HG03558 (cell line): ENCODE data around the gene PPT1.
"Not testable (repeated sequence)": the region's sequence is repeated elsewhere in the genome, so short reads cannot be mapped to it uniquely, and the experiment has no call there.

Experiments used
- ATAC-seq: cut with Tn5 transposase; IDR thresholded peaks from one replicate; pipeline ENCODE4 v1.9.1; 2021; ENCODE audit warnings: moderate number of reproducible peaks; ENCODE audit not compliant: unreplicated experiment; ENCODE audit errors: extremely low read depth

PPT1 gene

DNA sequence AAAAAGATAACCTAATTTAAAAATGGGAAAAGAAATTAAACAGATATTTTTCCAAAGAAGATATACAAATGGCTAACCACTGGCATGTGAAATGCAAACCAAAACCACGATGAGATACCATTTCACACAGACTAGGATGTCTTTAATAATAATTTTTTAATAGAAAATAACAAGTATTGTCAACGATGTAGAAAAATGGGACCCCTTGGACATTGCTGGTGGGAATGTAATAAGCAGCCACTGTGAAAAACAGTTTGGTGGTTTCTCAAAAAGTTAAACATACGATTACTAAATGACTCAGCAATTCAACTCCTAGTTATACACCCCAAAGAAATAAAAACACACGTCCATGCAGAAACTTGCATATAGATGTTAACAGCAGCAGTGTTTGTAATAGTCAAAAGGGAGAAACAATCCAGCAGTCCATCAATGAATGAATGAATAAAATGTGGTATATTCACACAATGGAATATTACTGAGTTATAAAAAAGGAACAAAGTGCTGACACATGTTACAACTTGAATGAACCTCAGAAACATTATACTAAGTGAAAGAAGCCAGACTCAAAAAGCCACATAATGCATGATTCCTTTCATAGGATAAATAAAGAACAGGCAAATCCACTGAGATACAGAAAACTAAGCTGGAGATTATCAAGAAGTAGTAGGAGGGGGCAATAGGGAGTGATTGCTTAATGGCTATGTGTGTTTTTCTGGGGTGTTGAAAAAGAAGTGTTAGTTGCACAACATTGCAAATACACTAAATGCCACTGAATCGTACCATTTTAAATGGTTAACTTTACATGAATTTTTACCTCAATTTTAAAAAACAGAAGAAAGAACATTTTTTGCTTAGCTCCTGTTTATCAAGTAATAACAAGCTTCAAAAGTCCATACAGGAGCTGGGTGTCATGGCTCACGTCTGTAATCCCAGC lies 4.1 kb downstream of the PPT1 start:
- no peak for ATAC-seq

DNA sequence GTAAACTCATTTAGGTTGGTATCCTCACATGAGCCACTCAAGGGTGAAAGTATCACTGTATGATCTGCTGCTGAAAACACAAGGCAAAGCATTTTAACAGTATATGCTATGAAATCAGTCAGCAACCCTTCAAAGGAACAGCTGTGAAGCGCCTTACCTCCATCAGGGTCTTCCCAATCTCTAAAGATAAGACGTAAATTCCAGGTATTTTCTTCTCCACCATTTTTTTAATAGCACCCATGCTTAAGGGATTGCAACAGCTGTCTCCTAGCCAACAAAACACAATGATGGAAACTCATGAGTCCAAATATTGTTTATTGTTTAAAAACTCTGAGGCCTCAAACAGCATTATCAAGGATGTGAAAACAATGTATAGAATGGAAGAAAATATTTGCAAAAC lies 4.8 kb downstream of the PPT1 start:
- ATAC-seq: no peak

DNA sequence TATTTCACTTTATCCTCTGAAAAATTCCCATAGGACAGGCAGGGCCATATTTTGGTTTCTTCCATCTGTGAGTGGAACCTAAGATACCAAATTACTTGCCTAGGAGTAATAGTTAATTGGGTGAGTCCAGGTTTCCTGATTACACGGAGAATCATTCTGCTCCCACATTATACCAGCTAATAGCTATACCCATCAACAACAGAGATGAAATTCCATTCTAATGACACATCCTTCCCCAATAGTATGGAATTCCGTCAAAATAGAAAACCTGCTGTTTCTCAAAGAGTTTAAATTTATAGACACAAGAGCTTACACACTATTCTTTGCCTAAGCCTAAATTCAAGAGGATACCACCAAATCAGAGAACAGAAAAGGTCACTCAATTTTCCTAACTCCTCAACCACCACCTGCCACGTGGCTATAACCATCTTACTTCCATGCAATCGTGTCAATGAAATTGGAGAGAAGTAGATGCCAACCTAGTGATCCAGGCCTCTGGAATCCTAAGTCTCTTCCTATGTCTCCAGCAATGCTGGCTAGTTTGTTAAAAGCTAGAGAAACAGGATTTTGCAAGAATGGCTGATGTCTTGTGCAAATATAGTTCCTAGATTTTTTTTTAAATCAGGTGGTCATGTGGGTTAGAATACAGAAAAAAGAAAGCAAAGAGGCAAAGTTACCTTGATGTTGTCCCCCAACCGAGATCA lies 6.2 kb downstream of the PPT1 start:
- no peak for ATAC-seq

DNA sequence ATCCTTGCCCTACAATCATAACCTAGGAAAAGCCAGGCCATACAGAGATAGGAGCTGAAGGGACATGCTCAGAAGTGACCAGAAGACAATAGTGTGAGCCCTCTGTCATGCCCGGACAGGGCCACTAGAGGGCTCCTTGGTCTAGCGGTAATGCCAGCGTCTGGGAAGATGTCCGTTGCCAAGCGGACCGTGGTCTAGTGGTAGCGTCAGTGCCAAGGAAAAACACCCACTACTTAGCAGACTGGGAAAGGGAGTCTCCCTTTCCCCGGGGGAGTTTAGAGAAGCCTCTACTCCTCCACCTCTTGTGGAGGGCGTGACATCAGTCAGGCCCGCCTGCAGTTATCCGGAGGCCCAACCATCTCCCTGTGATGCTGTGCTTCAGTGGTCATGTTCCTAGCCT lies 12.3 kb downstream of the PPT1 start:
- not testable (repeated sequence) for ATAC-seq

DNA sequence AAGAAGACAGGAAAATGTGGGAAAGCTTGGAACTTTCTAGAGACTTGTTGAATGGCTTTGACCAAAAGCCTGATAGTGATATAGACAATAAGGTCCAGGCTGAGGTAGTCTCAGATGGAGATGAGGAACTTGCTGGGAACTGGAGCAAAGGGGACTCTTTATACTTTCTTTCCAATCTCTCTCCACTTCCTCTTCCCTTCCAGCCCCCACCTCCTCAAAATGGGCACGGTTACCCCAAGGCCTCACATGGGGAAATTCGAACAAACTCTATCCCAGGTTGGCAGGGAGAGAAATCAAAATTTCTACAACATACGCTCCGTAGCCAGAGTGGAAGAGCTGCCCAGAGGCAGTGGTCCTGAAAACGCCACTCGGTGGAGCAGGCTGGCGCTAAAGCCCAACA lies 15.2 kb downstream of the PPT1 start:
- ATAC-seq: no peak

DNA sequence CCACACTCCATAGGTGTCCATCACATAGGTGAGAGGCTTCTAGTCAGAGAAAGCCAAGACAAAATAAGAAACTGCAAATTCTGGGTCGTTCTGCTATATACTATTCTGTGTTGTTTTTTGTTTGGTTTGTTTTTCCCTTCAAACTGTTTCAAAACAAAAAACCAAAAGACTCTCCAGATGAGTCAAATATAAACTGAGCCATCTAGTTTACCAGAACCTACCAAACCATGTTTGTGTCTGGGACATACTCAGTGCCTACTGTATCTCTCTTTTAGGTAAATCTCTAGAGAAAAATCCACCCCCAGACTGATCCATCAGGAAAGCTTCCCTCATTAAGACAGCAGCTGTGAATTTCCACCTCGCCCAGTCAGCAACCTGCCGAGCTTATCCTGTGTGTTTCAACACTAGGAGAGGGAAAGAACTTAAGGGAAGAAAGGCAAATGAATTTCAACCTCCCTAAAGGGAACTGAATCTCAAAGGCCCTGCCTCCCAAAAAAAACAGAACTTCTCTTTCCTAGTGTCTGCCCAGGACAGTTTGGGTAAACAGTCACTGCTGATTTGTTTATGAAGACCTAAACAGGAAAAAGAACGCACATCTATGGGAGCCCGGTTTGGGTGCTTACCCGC lies 17.2 kb downstream of the PPT1 start:
- no peak for ATAC-seq

DNA sequence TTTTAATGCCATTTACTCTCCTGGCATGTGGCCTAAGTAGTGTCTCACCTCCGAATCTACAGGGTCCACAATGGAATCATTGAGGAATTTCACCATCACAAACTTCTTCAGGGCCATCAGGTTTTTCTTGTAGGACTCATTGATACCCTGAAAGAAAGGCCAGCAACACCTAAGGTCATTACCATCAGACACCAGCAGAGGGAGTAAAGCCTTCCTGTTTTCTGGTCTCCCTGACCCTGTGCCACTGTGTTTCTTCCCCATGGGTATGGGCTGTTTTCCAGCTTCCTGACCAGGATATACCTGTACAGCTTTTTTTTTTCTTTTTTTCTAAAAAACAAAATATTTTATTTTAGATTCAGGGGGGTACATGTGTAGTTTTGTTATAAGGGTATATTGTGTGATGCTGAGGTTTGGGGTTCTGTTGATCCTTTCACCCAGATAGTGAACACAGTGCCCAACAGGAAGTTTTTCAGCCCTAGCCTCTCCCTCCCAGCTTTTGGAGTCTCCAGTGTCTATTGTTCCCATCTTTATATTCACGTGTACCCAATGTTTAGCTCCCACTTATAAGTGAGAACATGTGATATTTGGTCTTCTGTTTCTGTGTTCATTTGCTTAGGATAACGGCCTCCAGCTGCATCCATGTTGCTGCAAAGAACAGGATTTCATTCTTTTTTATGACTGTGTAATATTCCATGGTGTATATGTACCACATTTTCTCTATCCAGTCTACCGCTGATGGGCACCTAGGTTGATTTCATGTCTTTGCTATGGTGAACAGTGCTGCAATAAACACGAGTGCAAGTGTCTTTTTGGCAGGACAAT lies 18.3 kb downstream of the PPT1 start:
- no peak for ATAC-seq

DNA sequence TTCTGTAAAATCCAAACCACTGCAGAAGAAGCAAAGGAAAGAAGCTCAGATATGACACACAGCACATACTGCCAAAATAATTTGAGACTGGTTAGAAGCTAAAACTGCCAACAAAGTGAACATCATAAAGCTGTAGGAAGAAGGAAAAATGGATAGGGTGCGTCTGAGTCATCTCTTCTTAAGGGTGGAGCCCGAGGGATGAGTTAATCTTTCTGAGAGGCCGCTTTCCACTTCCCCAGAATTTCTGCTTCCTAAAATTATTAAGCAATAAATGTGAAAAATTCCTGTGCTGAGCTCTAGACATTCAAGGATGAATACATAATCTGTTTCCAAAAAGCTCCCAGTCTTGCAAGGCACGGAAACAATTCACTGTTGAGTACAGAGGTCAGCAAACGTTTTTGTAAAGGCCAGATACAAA lies 20.1 kb downstream of the PPT1 start:
- ATAC-seq: no peak

DNA sequence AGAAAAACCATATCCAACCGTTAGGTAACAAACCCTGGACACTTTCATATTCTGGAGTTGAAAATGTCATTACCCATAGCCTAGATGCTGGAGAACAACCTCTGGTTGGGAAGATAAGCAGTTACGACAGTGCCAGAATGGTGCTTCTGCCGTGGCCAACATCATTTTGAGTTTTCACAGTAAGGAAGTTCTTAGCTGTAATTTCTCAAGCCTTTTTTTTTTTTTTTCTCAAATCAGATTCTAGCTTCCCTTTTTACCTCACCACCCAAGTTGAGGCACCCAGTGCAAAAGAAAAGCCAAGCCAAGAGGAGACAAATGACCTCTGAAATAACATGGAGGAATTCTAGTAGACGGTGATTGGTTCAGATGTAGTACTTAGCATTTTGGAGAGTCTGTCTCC lies 21.8 kb downstream of the PPT1 start:
- ATAC-seq: no peak

DNA sequence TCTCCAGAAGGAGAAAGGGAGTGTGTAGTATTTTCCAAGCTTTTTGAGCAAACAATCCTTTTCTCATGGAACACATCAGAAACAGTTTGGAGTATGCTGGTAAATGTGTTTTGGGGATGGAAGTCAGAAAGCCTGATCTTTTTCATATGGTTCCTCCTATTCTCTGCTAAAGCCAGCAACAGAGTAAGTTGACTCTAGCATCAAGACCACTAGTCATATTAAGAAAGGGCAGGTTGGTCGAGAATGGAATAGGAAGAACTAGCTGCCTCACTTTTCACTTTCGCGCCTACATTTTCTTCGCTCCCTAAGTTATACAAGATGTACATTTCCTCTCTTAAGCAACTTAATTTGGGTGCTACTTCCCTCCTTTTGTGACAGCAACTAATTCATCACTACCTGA lies 24.0 kb downstream of the PPT1 start:
- no peak for ATAC-seq

DNA sequence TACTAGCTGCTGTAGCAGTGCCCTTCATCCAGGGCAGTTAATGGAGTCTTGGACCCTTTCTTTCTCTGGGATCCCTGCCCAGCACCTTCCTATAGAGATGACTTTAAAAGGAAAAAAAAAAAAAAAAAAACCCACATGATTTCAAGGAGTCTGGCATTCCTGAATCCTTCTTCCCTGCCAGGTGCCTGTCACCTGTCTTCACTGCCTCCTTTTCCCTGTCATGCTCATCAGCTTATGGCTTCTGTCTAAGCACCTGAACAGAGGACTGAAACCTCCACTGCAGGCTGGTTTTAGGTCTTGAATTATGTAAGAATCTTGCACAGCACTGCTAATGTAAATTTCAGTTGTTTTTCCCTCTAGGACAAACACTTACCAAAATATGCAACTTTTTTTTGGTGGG lies 24.9 kb downstream of the PPT1 start:
- ATAC-seq: no peak

DNA sequence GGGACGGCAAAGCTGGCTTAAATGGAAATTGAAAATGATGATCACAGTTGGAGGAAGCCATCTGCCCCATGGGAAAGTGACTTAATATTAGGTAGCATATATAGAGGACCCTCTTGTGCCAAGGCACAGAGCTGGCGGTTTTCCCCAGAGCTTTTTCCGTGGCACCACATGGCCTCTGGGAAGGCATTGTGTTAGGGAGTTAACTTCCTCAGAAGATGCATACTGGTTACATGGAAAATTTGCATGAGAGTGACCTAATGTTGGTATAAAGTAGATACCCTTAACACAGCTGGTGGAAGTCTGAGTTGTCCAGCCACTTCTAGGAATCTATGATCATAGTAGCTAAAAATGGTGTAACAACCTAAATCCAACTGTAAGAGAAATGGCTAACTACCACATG lies 29.2 kb downstream of the PPT1 start:
- ATAC-seq: no peak

DNA sequence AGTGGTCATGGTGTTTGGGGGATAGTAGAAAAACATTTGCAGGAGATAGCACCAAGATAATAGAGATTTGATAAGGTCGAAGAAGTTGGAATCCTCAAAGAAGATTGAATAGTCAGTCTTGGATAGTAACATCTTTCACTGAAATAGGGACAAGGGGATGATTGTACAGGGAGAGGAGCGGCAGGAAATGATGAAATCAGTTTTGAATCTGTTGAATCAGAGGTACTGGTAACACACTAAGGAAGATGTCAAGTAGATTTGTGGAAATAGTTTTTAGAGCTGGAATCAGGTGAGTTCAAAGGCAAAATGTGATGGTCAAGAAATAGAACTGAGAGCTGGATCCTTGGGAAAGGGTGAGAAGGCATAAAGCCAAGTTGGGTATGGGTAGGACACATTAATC lies 30.0 kb downstream of the PPT1 start:
- no peak for ATAC-seq

DNA sequence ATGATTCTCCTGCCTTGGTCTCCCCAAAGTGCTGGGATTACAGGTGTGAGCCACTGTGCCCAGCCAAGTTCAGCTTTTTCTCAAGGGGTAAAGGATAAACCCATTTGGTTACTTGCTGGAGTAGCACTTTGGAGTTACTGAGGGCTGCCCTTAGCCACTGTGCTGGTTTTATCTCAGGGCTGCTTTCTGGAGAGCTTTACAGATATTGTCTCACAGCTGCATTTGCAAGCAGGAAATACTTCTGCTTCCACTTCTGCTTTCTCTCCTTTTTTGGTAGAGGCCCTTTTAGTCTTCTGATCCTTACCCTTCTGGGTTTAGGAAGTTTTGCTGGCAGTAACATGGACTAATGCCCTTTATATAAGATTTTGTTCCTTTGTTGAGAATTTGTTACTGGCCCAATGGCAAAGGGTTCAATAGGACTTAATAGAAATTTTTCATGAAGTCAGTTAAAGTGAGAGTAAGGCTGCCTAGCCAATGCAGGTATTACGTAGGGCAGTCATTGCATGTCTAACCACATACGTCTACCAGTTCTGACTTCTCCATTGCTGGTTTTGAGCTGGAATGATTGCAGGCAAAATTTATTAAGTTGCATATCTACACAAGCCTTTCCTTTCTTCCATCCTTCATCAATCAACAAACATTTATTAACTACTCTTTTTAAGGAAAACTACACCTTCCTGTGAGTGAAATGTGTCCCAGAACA lies 32.1 kb downstream of the PPT1 start:
- ATAC-seq: no peak

DNA sequence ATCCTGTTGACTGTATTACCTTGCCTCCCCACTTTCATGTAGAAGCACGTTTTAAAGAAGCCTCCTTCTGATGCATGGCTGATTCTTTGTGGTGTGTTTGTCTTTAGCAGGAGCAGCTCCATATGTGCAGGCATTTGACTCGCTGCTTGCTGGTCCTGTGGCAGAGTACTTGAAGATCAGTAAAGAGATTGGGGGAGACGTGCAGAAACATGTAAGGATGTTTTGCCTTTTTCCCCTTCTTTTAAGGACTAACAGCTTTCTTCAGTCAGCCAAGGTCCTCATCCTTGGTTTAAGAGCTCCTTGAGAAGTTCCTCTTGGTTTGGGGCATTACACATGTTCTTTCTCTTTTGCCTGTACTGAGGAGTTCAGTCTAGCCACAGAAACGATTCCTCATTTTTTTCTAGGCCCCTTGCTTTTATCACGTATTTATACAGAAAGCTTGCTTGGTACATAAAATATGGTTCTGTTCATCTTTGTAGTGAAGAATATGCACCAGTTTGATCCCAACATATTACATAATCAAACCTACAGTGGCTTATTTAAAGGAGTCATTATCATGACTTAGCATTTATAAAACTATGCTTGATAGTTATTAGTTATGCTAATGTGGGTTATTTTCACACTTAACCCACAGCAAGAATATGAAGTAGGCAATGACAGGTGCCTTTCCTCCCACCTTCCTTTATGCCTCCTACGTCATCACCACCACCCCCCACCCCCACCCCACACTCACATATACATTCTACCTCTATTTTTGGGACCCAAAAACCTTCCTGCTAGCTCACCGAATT lies 36.9 kb downstream of the PPT1 start:
- no peak for ATAC-seq

DNA sequence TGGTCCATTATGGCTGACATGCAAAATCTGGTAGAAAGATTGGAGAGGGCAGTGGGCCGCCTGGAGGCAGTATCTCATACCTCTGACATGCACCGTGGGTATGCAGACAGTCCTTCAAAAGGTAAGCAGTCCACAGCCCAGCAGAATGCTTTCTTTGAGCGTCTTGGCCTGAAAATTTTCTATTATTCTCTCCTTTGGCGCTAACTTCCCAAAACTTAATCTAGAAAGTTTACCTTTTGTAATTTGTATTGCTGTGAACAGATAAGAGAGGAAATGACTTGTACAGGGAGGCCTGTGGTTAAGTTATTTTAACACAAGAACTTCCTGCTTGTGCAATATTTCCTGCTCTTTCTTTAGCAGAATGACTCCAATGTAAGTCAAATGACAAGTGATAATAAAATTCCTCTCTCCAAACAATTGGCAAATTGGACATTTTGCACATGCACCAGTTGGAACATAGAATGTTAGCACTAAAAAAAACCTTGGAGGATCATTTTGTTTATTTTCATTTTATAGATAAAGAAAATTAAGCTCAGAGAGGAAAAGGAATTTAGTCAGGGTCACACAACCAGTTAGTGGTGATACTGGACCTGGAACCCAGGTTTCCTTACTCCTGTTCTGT lies 37.6 kb downstream of the PPT1 start:
- ATAC-seq: no peak

DNA sequence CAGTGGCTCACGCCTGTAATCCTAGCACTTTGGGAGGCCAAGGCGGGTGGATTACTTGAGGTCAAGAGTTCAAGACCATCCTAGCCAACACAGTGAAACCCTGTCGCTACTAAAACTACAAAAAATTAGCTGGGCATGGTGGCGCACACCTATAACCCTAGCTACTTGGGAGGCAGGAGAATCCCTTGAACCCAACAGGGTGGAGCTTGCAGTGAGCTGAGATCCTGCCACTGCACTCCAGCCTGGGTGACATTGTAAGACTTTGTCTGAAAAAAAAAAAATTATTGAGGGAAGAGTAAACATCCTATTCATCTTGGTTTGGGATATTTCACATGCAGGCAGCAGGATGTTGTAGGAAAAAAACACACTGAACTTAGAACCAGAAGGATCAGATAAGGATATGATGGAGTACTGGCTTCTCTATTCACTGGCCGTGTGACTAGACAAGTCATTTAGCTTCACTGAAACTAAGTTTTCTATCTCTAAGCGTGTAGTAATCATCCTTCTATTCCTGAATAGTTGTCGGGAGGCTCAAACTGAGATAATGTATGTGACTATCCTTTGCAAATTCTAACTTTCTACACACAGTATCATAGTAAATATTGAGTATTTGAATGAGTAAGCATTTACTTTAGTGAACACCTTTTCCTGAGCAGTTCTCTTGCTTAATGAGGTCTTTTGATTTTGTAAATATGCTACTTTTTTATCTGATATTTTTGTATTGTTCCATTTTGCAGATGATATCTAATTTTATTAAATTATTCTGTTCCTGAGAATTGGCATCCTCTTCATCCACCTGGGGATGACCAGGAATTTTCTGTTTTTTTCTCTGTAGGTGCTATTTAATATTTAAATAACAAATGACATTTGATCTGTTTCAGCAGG lies 38.4 kb downstream of the PPT1 start:
- ATAC-seq: no peak

DNA sequence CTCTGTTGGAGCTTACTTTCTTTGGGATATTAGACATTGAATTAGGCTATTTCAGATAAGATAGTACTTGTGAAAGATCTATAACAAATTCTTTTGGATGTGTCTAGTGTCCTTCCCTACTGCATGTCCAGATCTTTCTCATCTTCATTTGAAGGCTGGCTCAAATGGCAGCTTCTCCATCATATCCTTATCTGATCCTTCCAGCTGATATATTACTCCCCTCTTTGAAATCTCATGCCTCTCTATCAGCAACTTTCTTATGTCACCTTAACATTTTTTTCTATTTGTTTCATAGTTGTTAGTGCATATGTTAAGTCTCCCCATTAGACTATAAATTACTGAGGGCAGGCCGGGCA lies 39.0 kb downstream of the PPT1 start:
- no peak for ATAC-seq
